Osteoblast (primary cell): ENCODE data around the gene TDRD5. TPM values are rescaled to one million over a fixed set of nuclear protein-coding genes. Genes with fewer than 3 reads are reported as not detected.

Experiments used
- DNase-seq: peaks from one replicate; pipeline ENCODE4 v3.0.0; 2011; ENCODE audit warnings: low spot score, mixed read lengths; ENCODE audit not compliant: insufficient read length; ENCODE audit errors: missing footprints
- H2AFZ ChIP-seq: 2 replicates; pipeline ENCODE4 v1.6.0; 2011; ENCODE audit warnings: mild to moderate bottlenecking, low read length
- H3K27ac ChIP-seq: 2 replicates; pipeline ENCODE4 v1.5.1; 2011; ENCODE audit warnings: mild to moderate bottlenecking, low read depth, low read length, moderate library complexity
- H3K27me3 ChIP-seq: 2 replicates; pipeline ENCODE4 v1.6.0; 2012; ENCODE audit warnings: mild to moderate bottlenecking, control low read depth, inconsistent platforms, low read length, moderate library complexity; ENCODE audit not compliant: insufficient read depth
- H3K36me3 ChIP-seq: 2 replicates; pipeline ENCODE4 v1.5.1; 2011; ENCODE audit warnings: mild to moderate bottlenecking, low read length, control low read depth, moderate library complexity; ENCODE audit not compliant: insufficient read depth
- H3K4me1 ChIP-seq: 2 replicates; pipeline ENCODE4 v1.5.1; 2011; ENCODE audit warnings: mild to moderate bottlenecking, low read length, control low read depth, moderate library complexity; ENCODE audit not compliant: insufficient read depth
- H3K4me2 ChIP-seq: 2 replicates; pipeline ENCODE4 v1.6.0; 2011; ENCODE audit warnings: mild to moderate bottlenecking, low read length; ENCODE audit not compliant: insufficient read depth
- H3K4me3 ChIP-seq: fragments of 200-600 bp; sonication (generic); 3 replicates; pipeline ENCODE4 v1.5.1; 2012; ENCODE audit warnings: mild to moderate bottlenecking, low read length, inconsistent platforms; ENCODE audit not compliant: insufficient read depth
- H3K79me2 ChIP-seq: 2 replicates; pipeline ENCODE4 v1.6.0; 2012; ENCODE audit warnings: mild to moderate bottlenecking, low read length, control low read depth, inconsistent platforms; ENCODE audit not compliant: insufficient read depth
- H3K9me3 ChIP-seq: 2 replicates; pipeline ENCODE4 v1.5.1; 2011; ENCODE audit warnings: low read depth, low read length, control low read depth
- H4K20me1 ChIP-seq: 2 replicates; pipeline ENCODE4 v1.6.0; 2012; ENCODE audit warnings: mild to moderate bottlenecking, low read length, control low read depth; ENCODE audit not compliant: insufficient read depth
- CTCF ChIP-seq: IDR thresholded peaks from 2 replicates; pipeline ENCODE4 v1.5.1; 2011; ENCODE audit warnings: mild to moderate bottlenecking, low read depth, low read length, moderate library complexity; ENCODE audit errors: extremely low read depth
- total RNA-seq: library from RNA; depleted of rRNA; stranded (reverse); fragments of >200 nt; gene quantifications from 2 replicates; pipeline ENCODE4 v1.2.3, GENCODE V29; 2012

TDRD5 gene
- total RNA-seq, 1 donor: not detected

GRCh38 chr1:179714623-179715022, 123.0 kb downstream of the TDRD5 start:
- no peaks in the 10 kb centered on the region for H3K9me3 ChIP-seq
- no peak overlapping the region for H2AFZ ChIP-seq
- no peak overlapping the region for H3K4me3 ChIP-seq
- TF ChIP-seq CTCF: no peak
- H3K4me1 ChIP-seq: no peaks in the 10 kb centered on the region
- H3K27me3 ChIP-seq: peaks cover 4% of the 10 kb centered on the region
- H3K36me3 ChIP-seq: no peaks in the 10 kb centered on the region
- no peaks in the 10 kb centered on the region for H4K20me1 ChIP-seq
- DNase-seq: no peak
- no peaks in the 10 kb centered on the region for H3K79me2 ChIP-seq
- no peak overlapping the region for H3K4me2 ChIP-seq
- no peak overlapping the region for H3K27ac ChIP-seq

- TF ChIP-seq CTCF: no peak
- Histone ChIP-seq H3K9me3 (peaks cover 2% of the 10 kb centered on the region), H3K4me2 (no peak overlapping the region), H3K79me2 (no peaks in the 10 kb centered on the region), H2AFZ (no peak overlapping the region), H3K27me3 (no peaks in the 10 kb centered on the region), H3K36me3 (no peaks in the 10 kb centered on the region), H3K4me1 (no peaks in the 10 kb centered on the region), H3K4me3 (no peak overlapping the region), H4K20me1 (no peaks in the 10 kb centered on the region), H3K27ac (no peak overlapping the region)
- no peak for DNase-seq
Observed at GRCh38 chr1:179719272-179719671, 127.6 kb downstream of the TDRD5 start.

GRCh38 chr1:179728271-179728670, 136.6 kb downstream of the TDRD5 start:
- H3K4me3 ChIP-seq: no peak overlapping the region
- H3K27me3 ChIP-seq: peaks cover 23% of the 10 kb centered on the region
- H4K20me1 ChIP-seq: no peaks in the 10 kb centered on the region
- no peaks in the 10 kb centered on the region for H3K9me3 ChIP-seq
- no peaks in the 10 kb centered on the region for H3K36me3 ChIP-seq
- no peaks in the 10 kb centered on the region for H3K79me2 ChIP-seq
- DNase-seq: no peak
- H3K4me2 ChIP-seq: no peak overlapping the region
- TF ChIP-seq CTCF: no peak
- no peaks in the 10 kb centered on the region for H3K4me1 ChIP-seq
- H2AFZ ChIP-seq: no peak overlapping the region
- H3K27ac ChIP-seq: no peak overlapping the region

GRCh38 chr1:179729881-179730280, 138.2 kb downstream of the TDRD5 start:
- peaks cover 23% of the 10 kb centered on the region for H3K27me3 ChIP-seq
- H4K20me1 ChIP-seq: no peaks in the 10 kb centered on the region
- H3K4me3 ChIP-seq: no peak overlapping the region
- no peak for TF ChIP-seq CTCF
- H2AFZ ChIP-seq: no peak overlapping the region
- no peaks in the 10 kb centered on the region for H3K4me1 ChIP-seq
- H3K27ac ChIP-seq: no peak overlapping the region
- DNase-seq: no peak
- no peak overlapping the region for H3K4me2 ChIP-seq
- H3K9me3 ChIP-seq: no peaks in the 10 kb centered on the region
- no peaks in the 10 kb centered on the region for H3K79me2 ChIP-seq
- no peaks in the 10 kb centered on the region for H3K36me3 ChIP-seq
